NCI-H187 (cell line): ENCODE data around the gene KRTAP10-9.
"Not testable (repeated sequence)": the region's sequence is repeated elsewhere in the genome, so short reads cannot be mapped to it uniquely, and the experiment has no call there.

Experiments used
- DNase-seq, 2 experiments: peaks; one replicate each; lab custom pipeline; 2025; lab: John Stamatoyannopoulos, UW

The KRTAP10-9 gene

GRCh38 chr21:44595524-44595923 lies 31.4 kb upstream of the KRTAP10-9 start:
- DNase-seq, result no peak

- no peak for DNase-seq
Measured at GRCh38 chr21:44596068-44596725, 30.7 kb upstream of the KRTAP10-9 start.

- no peak for DNase-seq
Measured at GRCh38 chr21:44598061-44598460, 28.8 kb upstream of the KRTAP10-9 start.

- DNase-seq, result no peak
Measured at GRCh38 chr21:44599264-44600029, 27.4 kb upstream of the KRTAP10-9 start.

DNA sequence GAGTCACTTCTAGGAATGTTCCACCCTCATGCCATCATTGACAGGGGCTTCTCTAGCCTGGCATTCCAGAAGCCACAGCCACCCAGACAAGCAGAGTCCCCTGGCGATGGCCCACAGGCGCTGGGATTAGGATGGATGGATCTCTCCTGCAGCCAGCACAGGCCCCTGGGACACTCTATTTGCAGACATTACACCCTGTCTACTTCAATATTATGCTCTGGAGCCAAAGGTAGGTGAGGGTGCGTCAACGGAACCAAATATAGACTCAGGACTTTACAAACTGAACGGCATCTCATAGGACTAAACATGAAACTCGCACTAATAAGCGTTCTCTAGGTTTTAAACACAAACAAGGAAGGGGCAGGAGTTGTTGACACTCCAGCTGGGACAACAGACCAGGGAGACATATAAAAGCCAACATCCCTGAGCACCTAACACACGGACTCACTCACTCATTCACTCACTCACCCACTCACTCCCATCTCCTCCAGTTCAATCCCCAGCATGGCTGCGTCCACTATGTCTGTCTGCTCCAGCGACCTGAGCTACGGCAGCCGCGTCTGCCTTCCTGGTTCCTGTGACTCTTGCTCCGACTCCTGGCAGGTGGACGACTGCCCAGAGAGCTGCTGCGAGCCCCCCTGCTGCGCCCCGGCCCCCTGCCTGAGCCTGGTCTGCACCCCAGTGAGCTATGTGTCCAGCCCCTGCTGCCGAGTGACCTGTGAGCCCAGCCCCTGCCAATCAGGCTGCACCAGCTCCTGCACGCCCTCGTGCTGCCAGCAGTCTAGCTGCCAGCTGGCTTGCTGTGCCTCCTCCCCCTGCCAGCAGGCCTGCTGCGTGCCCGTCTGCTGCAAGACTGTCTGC lies 26.5 kb upstream of the KRTAP10-9 start, which contains the start of gene KRTAP10-7:
KRTAP10-7 (plus strand) TSS at position 480 of the 861 bp plus-strand sequence; CDS start at position 505, 25 bp downstream.
- DNase-seq, result not testable (repeated sequence)

GRCh38 chr21:44601091-44601490 lies 25.8 kb upstream of the KRTAP10-9 start:
- DNase-seq, result not testable (repeated sequence)

DNA sequence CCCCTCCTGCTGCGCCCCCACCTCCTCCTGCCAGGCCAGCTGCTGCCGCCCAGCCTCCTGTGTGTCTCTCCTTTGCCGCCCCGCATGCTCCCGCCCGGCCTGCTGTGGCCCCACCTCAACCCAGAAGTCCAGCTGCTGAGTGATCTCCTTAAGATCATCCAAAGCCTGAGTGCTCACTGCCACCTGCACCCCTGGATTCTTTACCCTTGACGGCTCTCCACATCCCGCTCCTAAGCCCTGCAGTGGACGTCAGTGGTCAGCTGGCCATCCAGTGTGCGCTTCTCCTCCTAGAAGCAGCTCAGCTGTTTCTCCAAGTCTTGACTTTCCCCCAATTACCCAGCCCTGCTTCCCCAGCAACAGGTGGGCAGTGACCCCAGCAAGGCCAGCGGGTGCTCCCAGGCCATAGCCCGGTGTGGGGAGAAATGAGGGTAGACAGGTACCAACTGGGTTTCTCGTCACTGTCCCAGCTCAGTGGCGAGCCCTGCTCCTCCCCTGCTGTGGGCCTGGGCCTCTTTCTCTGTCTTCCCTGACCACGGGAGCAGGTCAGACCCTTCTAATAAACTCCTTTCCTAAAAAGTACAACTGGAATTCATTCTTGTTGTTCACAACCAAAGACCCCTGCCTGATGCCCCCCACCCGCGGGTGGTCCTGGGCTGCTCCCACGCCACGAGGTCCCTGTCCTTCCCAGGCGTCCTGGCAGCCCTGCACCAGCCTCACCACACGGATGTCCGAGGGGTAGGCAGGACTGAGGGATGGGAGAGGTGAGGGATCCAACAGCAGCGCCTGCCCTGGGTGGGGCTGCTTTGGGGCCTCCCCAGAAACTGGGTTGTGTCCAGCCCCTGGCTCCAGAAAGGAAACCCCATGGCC lies 25.1 kb upstream of the KRTAP10-9 start:
- no peak for DNase-seq

DNA sequence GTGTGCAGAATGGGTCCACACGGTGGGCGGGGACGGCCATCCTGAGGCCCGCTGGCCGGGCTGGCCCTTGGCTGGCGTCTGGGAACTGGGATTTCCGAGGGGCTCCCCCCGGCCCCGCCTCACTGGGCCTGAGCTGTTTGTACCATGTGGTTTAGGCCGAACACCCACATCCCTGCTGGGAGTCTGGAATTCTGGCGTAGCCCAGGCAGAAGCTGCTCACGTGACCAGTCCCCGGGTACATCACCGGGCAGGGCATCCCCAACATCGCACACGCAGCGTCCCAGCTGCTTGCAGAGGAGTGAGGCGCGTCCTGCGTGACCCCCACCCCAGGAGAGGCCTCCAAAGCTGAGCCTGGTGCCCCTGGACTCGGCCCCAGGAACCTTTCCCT lies 24.4 kb upstream of the KRTAP10-9 start:
- no peak for DNase-seq

DNA sequence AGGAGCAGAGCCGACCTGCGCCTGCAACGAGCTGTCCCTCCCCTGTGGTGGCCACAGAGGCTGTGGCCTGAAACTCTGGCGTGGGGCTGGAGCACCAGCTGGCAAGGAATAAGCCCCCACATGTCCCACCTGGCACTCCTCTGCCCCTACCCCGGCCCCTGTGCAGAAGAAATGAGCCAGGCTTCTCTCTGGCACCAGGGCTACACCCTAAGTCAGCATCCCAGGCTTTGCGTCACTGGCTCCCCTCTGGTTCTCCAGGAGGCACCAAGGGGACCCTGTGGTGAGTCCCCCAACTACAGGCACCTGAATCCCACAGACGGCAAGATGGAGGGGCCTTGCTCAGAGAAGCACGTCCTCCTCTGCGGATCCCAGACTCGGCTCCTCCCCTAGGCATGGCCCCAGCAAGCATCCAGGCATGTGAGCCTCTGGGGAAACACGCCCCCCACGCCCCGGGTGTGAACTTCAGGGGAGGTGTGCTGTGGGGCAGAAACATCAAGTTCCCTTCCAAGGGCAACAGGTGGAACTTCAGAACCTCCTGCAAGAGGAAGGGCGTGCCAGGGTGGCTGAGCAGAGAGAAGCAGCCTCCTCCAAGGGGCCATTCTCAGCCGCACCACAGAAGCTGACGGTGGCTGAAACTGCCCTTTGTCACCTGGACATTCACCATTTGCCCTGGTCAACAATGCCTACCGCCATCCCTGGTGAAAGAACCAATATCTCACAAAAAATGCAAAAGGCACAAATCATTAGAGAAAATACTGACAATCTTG lies 23.6 kb upstream of the KRTAP10-9 start:
- no peak for DNase-seq

DNA sequence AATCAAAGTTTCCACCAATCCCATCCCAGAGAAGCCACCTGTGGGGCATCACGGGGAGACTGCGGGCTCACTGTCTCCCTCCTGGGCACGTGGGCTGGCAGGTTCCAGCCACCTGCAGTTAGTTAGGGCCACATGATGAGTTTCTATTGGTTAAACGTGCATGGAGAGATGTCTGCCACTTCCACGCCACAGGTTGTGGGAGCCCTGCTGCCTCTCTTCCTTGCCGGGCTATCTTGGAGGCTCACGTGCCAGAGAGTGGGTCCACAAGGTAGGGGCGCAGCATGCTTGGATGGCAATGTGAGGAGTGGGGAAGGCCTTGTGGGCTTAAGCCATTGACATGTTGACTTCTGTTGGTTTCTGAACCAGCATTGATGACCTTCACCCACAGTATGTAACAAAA lies 23.0 kb upstream of the KRTAP10-9 start:
- DNase-seq, result no peak

DNA sequence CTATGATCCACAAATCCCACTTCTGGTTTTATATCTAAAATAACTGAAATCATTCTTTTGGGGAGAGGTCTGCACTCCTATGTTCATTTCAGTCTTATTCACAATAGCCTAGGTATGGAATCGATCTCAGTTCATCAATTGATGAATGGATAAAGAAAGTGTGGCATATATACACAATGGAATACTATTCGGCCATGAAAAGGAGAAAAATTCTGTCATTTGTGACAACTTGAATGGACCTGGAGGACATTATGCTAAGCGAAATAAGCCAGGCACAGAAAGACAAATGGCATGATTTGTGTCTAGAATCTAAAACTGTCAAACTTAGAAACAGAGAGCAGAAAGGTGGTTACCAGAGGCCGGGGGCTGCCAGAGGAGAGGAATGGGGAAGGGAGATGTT lies 20.4 kb upstream of the KRTAP10-9 start:
- DNase-seq, result no peak

DNA sequence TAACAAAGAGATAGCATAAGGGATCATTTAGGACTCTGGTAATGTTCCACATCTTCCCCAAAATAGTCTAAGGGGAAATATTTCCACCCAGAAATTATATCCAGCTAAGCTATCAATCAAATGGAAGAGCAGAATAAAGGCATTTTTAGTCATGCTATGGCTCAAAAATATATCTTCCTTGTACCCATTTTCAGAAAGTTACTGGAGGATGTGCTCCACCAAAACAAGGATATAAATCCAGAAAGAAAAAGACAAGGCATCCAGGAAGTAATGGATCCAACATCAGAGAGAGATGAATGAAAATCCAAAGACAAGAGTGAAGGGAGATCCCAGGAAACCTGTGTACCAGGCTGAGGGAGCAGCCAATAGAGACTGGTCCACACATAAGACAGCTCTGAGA lies 17.7 kb upstream of the KRTAP10-9 start:
- DNase-seq, result no peak

- DNase-seq, result not testable (repeated sequence)
Measured at GRCh38 chr21:44610157-44610843, 16.6 kb upstream of the KRTAP10-9 start.

DNA sequence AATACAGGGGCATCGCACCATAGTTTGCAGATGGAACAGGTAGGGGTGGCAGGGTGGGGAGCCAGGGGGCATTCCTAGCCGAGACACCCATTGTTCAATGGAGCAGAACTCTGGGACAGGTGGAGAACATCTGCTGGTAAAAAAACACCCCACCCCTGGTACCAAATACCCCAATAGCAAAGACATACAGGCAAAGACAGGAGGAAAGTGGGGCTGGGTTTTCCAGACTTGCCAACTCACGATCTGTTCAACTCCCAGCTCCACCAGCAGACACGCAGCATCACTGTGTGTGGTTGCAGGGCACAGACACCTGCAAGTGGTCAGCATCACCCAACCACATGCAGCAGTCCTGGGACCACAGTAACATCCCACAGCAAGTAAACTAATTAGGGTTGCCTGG lies 15.3 kb upstream of the KRTAP10-9 start:
- no peak for DNase-seq

DNA sequence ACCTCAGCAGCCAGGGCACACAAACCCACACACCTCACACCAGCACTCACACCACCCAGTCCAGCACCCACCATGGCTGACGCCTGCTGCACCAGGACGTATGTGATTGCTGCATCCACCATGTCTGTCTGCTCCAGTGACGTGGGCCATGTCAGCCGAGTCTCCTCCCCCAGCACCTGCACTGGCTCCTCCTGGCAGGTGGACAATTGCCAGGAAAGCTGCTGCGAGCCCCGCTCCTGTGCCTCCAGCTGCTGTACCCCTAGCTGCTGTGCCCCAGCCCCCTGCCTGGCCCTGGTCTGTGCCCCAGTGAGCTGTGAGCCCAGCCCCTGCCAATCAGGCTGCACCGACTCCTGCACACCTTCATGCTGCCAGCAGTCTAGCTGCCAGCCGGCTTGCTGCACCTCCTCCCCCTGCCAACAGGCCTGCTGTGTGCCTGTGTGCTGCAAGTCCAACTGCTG lies 14.8 kb upstream of the KRTAP10-9 start, which contains the start of gene KRTAP10-8:
KRTAP10-8 (plus strand) TSS at position 51 of the 458 bp plus-strand sequence; CDS start at position 73, 22 bp downstream.
- no peak for DNase-seq

- DNase-seq, result no peak
Measured at GRCh38 chr21:44612669-44613229, 14.1 kb upstream of the KRTAP10-9 start.

GRCh38 chr21:44613386-44614155 lies 13.3 kb upstream of the KRTAP10-9 start:
- no peak for DNase-seq

GRCh38 chr21:44614161-44614631 lies 12.7 kb upstream of the KRTAP10-9 start:
- no peak for DNase-seq

DNA sequence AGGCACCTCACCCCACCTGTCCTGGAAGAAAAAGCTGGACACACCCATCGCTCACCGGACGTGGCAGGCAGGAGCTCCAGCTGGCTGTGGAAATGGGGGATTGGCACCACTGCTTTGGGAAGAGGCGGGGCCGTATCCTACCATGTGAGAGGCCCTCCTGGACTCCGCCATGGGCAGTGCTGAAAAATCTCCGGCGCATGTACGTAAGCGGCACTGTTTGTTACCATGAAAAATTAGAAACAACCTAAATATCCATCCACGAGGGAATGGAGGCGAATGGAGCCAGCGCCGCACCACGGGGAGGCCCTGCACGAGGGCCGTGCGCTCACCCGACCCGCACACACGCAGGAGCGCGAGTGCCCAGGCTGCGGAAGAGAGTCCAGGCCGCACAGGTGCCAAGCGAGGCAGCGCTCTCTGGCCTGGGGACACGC lies 11.9 kb upstream of the KRTAP10-9 start:
- DNase-seq, result no peak
